Ascending aorta (tissue), 2 donors: ENCODE results near the gene TFB1M. TPM values are rescaled to one million over a fixed set of nuclear protein-coding genes. Genes with fewer than 3 reads are reported as not detected.

ENCODE experiments used
- DNase-seq, 2 donors: peaks; one replicate each; pipeline ENCODE4 v3.0.0-alpha.2; 2019; ENCODE audit warnings: low spot score in 2 of 2
- H3K27ac ChIP-seq, 2 donors: fragments of 200-600 bp; sonication (generic); one replicate each; pipeline ENCODE4 v1.5.1; 2016 to 2017; ENCODE audit warnings: mild to moderate bottlenecking in 1 of 2
- H3K27me3 ChIP-seq: fragments of 200-600 bp; sonication (generic); one replicate; pipeline ENCODE4 v1.5.1; 2017
- H3K36me3 ChIP-seq, 2 donors: fragments of 200-600 bp; sonication (generic); one replicate each; pipeline ENCODE4 v1.5.1; 2016
- H3K4me1 ChIP-seq, 2 donors: fragments of 200-600 bp; sonication (generic); one replicate each; pipeline ENCODE4 v1.5.1; 2016 to 2017; ENCODE audit warnings: mild to moderate bottlenecking in 1 of 2
- H3K4me3 ChIP-seq, 2 donors: fragments of 200-600 bp; sonication (generic); one replicate each; pipeline ENCODE4 v1.5.1; 2016 to 2017; ENCODE audit warnings: mild to moderate bottlenecking in 1 of 2
- H3K9me3 ChIP-seq, 2 donors: fragments of 200-600 bp; sonication (generic); one replicate each; pipeline ENCODE4 v1.5.1; 2016
- CTCF ChIP-seq, 3 experiments: fragments of 200-600 bp in 2 of 3; fragments of 450-650 bp in 1 of 3; sonication (generic) in 2 of 3; IDR thresholded peaks; one replicate each; pipeline ENCODE4 v1.5.1; 2016 to 2019; ENCODE audit warnings: antibody characterized with exemption in 3 of 3, mild to moderate bottlenecking in 1 of 3, moderate library complexity in 1 of 3
- intact Hi-C: fragments of 100-400 bp; cut with DNase I; formaldehyde crosslinking; loops from one replicate; pipeline ENCODE4 v1.15.1; 2023
- total RNA-seq: library from RNA; depleted of rRNA; stranded (reverse); fragments of >200 nt; gene quantifications from one replicate; pipeline ENCODE4 v1.1.0, GENCODE V29; 2016

Gene TFB1M
- total RNA-seq, 1 donor from 2014 or later: 2.9 TPM

DNA sequence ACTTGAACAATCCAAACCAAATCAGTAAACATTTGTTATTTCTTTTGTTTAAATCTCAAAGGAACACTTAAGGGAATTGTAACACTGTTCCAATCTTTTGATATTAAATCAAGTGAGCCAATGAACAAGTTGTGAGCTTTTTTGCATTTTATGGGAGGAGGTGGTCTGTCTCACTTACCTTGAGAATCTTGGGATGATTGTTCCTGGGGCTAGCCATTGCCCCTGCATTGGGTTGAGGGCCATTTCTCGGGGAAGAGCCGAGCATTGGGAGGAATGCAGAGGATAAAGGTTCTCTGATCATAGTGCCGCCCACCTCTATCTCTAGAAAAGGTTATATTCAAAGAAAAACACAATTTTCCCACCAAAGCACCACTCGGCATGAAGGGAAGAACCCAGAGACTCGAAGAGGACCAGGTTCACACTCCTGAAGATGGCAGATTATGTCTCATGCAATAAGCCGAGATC is 13.8 kb upstream of the TFB1M start:
- Histone ChIP-seq H3K36me3 (no peaks in the 10 kb centered on the region), H3K27me3 (no peaks in the 10 kb centered on the region), H3K4me3 (no peak overlapping the region), H3K27ac (no peak overlapping the region), H3K4me1 (no peaks in the 10 kb centered on the region), H3K9me3 (no peaks in the 10 kb centered on the region)
- TF ChIP-seq CTCF (IDR thresholded peaks at IDR 0.05): no peak
- intact Hi-C loops: loop anchor here (5.0 kb wide), 2 partner anchors 89 to 164 kb away; no protein-coding TSS in a partner anchor
- DNase-seq: no peak

DNA sequence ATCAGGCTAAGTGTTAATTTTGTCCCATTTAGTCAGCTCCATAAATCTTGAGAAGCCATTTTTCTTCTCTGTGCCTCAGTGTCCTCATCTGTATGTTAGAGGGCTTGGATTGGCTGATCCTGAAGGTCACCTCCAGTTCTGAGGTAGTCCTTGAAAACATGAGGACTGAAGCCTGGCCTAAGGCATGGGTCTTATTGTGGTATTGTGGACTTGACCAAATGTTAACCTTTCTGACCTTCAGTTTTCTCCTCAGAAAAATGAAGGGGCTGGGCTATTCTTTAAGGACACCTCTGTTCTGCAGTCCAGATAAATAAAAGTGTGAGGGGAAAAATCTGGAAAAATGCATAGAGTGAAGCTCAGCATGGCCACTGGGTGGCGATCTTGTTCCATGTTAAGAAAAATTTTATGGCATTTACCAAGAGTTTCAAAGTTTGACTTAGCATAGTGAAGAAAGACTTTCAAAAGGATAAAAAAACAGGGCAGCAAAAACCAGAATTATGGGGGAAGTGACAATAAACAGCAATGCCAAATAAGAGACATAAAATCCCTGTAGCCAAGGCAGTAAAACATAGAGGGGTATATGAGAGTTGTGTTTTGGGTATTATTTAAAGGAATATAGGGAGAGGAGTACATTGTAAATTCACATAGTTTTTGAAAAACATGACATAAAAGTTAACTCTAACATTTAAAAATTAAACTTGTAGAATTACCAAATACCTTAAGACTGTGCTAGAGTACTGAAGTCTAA is 13.2 kb upstream of the TFB1M start:
- Histone ChIP-seq H3K36me3 (no peaks in the 10 kb centered on the region), H3K9me3 (no peaks in the 10 kb centered on the region), H3K4me3 (no peak overlapping the region), H3K27ac (no peak overlapping the region), H3K4me1 (no peaks in the 10 kb centered on the region), H3K27me3 (no peaks in the 10 kb centered on the region)
- intact Hi-C loops: loop anchor here (1.0 to 5.0 kb wide), 3 partner anchors 90 to 203 kb away; no protein-coding TSS in a partner anchor
- peak; percentile 68 to 87 (median 77) for TF ChIP-seq CTCF (IDR thresholded peaks at IDR 0.05)
- DNase-seq: peak in 1 of 2 donors; percentile 70

DNA sequence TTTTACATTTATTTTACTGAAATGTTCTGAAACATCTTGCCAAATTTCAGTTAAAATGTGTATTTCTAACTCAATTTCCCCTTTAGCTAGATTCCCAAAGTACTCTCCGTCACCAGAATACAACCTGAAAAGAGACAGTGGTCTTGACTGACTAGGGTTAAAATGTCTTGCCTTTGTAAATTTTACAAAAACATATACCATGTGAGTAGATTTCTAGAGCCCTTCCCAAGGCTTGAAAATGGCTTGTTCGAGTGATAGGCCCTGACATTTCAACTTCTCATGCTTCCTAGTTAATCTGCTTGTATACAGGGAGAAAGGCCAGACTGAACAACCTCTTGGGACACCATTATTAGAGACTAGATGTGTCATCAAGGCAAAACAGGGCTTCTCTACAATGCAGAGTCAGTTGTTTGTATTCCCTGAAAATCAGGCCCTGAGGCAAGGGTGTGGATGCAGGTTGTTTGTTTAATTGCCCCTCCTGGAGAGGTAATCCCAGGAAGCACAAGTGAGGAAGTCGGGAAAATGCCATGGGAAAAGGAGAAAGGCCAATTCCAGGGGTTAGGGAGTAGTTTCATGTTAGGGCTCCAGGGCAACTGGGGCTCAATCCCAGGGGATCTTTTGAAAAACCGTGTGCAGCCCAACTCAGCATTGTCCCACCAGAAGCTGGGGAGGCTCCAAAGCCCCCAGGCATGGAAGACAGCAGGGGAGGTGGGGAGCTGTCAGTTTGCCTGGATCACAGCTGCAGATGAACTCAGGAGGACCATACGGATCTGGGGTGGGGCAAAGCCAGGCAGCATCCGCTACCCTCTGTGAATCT is 11.6 kb upstream of the TFB1M start:
- no peaks in the 10 kb centered on the region for H3K36me3 ChIP-seq
- DNase-seq: no peak
- intact Hi-C loops: loop anchor here (5.0 kb wide), 2 partner anchors 91 to 166 kb away; no protein-coding TSS in a partner anchor
- no peaks in the 10 kb centered on the region for H3K27me3 ChIP-seq
- no peak overlapping the region for H3K4me3 ChIP-seq
- H3K9me3 ChIP-seq: no peaks in the 10 kb centered on the region
- no peak overlapping the region for H3K27ac ChIP-seq
- H3K4me1 ChIP-seq: no peaks in the 10 kb centered on the region
- TF ChIP-seq CTCF (IDR thresholded peaks at IDR 0.05): no peak

GRCh38 chr6:155324993-155325392 is 10.7 kb upstream of the TFB1M start:
- H3K36me3 ChIP-seq: no peaks in the 10 kb centered on the region
- DNase-seq: no peak
- intact Hi-C loops: loop anchor here (5.0 kb wide), 2 partner anchors 92 to 167 kb away; no protein-coding TSS in a partner anchor
- no peaks in the 10 kb centered on the region for H3K4me1 ChIP-seq
- no peak for TF ChIP-seq CTCF (IDR thresholded peaks at IDR 0.05)
- H3K27ac ChIP-seq: no peak overlapping the region
- H3K4me3 ChIP-seq: no peak overlapping the region
- H3K9me3 ChIP-seq: no peaks in the 10 kb centered on the region
- no peaks in the 10 kb centered on the region for H3K27me3 ChIP-seq

- DNase-seq: no peak
- Histone ChIP-seq H3K36me3 (no peaks in the 10 kb centered on the region), H3K4me3 (no peak overlapping the region), H3K27ac (no peak overlapping the region), H3K27me3 (no peaks in the 10 kb centered on the region), H3K4me1 (no peaks in the 10 kb centered on the region), H3K9me3 (no peaks in the 10 kb centered on the region)
- intact Hi-C loops: no loop called here
- TF ChIP-seq CTCF (IDR thresholded peaks at IDR 0.05): no peak
These were observed 9.9 kb upstream of the TFB1M start for GRCh38 chr6:155324172-155324571.
